HCT116 (cell line): ENCODE data around the gene HOXC12. TPM values are rescaled to one million over a fixed set of nuclear protein-coding genes. Genes with fewer than 3 reads are reported as not detected.

Source experiments
- ATAC-seq: fragments of 200-7000 bp; cut with Tn5 transposase; 2 replicates; pipeline ENCODE4 v1.9.1; 2020; ENCODE audit warnings: mild to moderate bottlenecking, moderate library complexity
- BruUV-seq: library from RNA; stranded (reverse); fragments of 400-500 nt; replicated peaks from 2 replicates; lab custom pipeline; 2021; lab: Mats Ljungman, UMichigan
- CTCF ChIA-PET: fragments of 300-600 bp; sonication (Branson Sonifier 250); formaldehyde crosslinking; loops from one replicate; lab custom pipeline; 2021; ENCODE audit warnings: antibody characterized with exemption; lab: Charles Lee
- POLR2A ChIA-PET: fragments of 300-600, 350-600 bp; sonication (Branson Sonifier 250); formaldehyde crosslinking; loops from one replicate; lab custom pipeline; 2021; ENCODE audit warnings: antibody characterized with exemption; lab: Charles Lee
- RAD21 ChIA-PET, 2 experiments: fragments of 300-600 bp; sonication (Branson Sonifier 250); formaldehyde crosslinking; loops; one replicate each; lab custom pipeline; 2023; ENCODE audit warnings: low total read pairs in 2 of 2; ENCODE audit not compliant: uncharacterized antibody in 2 of 2, unreplicated experiment in 2 of 2, low non-redundant PET in 1 of 2; lab: Charles Lee
- DNase-seq: peaks from one replicate; pipeline ENCODE4 v3.0.0-alpha.2; 2010; ENCODE audit warnings: low read depth, low spot score
- H2AFZ ChIP-seq: fragments of 200-600 bp; shearing (Covaris generic), sonication (generic); 2 replicates; pipeline ENCODE4 v1.6.1; 2017; ENCODE audit warnings: low read depth, mixed run types, mixed read lengths, antibody characterized with exemption, low read length; ENCODE audit not compliant: poor library complexity, severe bottlenecking
- H3K27ac ChIP-seq: 2 replicates; pipeline ENCODE4 v1.5.1; 2012; ENCODE audit warnings: low read depth, low read length
- H3K27me3 ChIP-seq: fragments of 200-600 bp; sonication (generic); 2 replicates; pipeline ENCODE4 v1.6.1; 2016; ENCODE audit warnings: mixed run types, low read length, mixed read lengths; ENCODE audit not compliant: insufficient read depth
- H3K36me3 ChIP-seq, 2 experiments: fragments of 200-500 bp in 1 of 2; fragments of 200-600 bp in 1 of 2; sonication (Bioruptor generic) in 1 of 2; sonication (generic) in 1 of 2; 2 replicates each; pipeline versions ENCODE4 v1.5.1 to v1.6.1; 2014 to 2016; ENCODE audit warnings: low read length in 2 of 2, inconsistent platforms in 1 of 2, mixed read lengths in 1 of 2, mixed run types in 1 of 2; ENCODE audit not compliant: insufficient read depth in 2 of 2, control insufficient read depth in 1 of 2
- H3K4me1 ChIP-seq, 2 experiments: fragments of 200-600 bp in 1 of 2; sonication (generic) in 1 of 2; 2 replicates each; pipeline versions ENCODE4 v1.5.1 to v1.6.1; 2012 to 2017; ENCODE audit warnings: low read length in 2 of 2, inconsistent platforms in 1 of 2, mild to moderate bottlenecking in 1 of 2, mixed read lengths in 1 of 2, mixed run types in 1 of 2, moderate library complexity in 1 of 2; ENCODE audit not compliant: insufficient read depth in 2 of 2, control insufficient read depth in 1 of 2
- H3K4me2 ChIP-seq: fragments of 200-600 bp; sonication (generic); 2 replicates; pipeline ENCODE4 v1.6.1; 2017; ENCODE audit warnings: mixed run types, low read length, mixed read lengths
- H3K4me3 ChIP-seq, 2 experiments: fragments of 200-600 bp in 1 of 2; sonication (generic) in 1 of 2; replicated peaks in 1 of 2; 2 replicates each; pipeline ENCODE4 v1.5.1; 2011 to 2016; ENCODE audit warnings: low read length in 2 of 2, control low read depth in 1 of 2, low read depth in 1 of 2, mild to moderate bottlenecking in 1 of 2, mixed read lengths in 1 of 2, mixed run types in 1 of 2
- H3K79me2 ChIP-seq: fragments of 200-600 bp; sonication (generic); 2 replicates; pipeline ENCODE4 v1.6.1; 2017; ENCODE audit warnings: mild to moderate bottlenecking, mixed run types, low read length, moderate library complexity, mixed read lengths; ENCODE audit not compliant: insufficient read depth
- H3K9ac ChIP-seq: fragments of 200-600 bp; sonication (generic); 2 replicates; pipeline ENCODE4 v1.6.1; 2016; ENCODE audit warnings: low read length, mixed read lengths
- H3K9me2 ChIP-seq: fragments of 200-600 bp; sonication (generic), shearing (Covaris generic); 2 replicates; pipeline ENCODE4 v1.6.1; 2017; ENCODE audit warnings: mixed run types, mild to moderate bottlenecking, moderate library complexity; ENCODE audit not compliant: insufficient read depth
- H3K9me3 ChIP-seq, 2 experiments: fragments of 200-500 bp in 1 of 2; fragments of 200-600 bp in 1 of 2; sonication (Bioruptor generic) in 1 of 2; sonication (generic) in 1 of 2; 2 replicates each; pipeline ENCODE4 v1.6.1; 2014 to 2017; ENCODE audit warnings: low read length in 2 of 2, mixed read lengths in 2 of 2, inconsistent platforms in 1 of 2, low read depth in 1 of 2, mild to moderate bottlenecking in 1 of 2, mixed run types in 1 of 2, moderate library complexity in 1 of 2; ENCODE audit not compliant: control insufficient read depth in 1 of 2, insufficient read depth in 1 of 2
- H4K20me1 ChIP-seq: fragments of 200-600 bp; sonication (generic), shearing (Covaris generic); 2 replicates; pipeline ENCODE4 v1.6.1; 2017; ENCODE audit warnings: mixed run types, mild to moderate bottlenecking, moderate library complexity; ENCODE audit not compliant: insufficient read depth
- CBX3 ChIP-seq: IDR thresholded peaks from 2 replicates; pipeline ENCODE4 v1.6.1; 2012; ENCODE audit warnings: low read depth
- CTCF ChIP-seq, 3 experiments: fragments of 200-600 bp in 1 of 3; sonication (generic) in 1 of 3; IDR thresholded peaks in 2 of 3; conservative IDR thresholded peaks in 1 of 3; 2 replicates each; pipeline ENCODE4 v1.5.1; 2012 to 2017; ENCODE audit warnings: low read depth in 2 of 3, low read length in 2 of 3, antibody characterized with exemption in 1 of 3, borderline replicate concordance in 1 of 3, control low read depth in 1 of 3, mild to moderate bottlenecking in 1 of 3, mixed read lengths in 1 of 3, mixed run types in 1 of 3, moderate library complexity in 1 of 3; ENCODE audit not compliant: insufficient read depth in 1 of 3
- EGR1 ChIP-seq: IDR thresholded peaks from 2 replicates; pipeline ENCODE4 v1.6.1; 2012; ENCODE audit warnings: low read depth
- EZH2 ChIP-seq: fragments of 200-600 bp; sonication (generic); IDR thresholded peaks from 2 replicates; pipeline ENCODE4 v1.6.1; 2017; ENCODE audit warnings: antibody characterized with exemption, mixed run types
- EZH2phosphoT487 ChIP-seq: fragments of 200-600 bp; IDR thresholded peaks from 2 replicates; pipeline ENCODE4 v1.6.1; 2018; ENCODE audit warnings: antibody characterized with exemption, borderline replicate concordance
- FOSL1 ChIP-seq: IDR thresholded peaks from 2 replicates; pipeline ENCODE4 v1.6.1; 2012; ENCODE audit warnings: low read depth
- JUND ChIP-seq: IDR thresholded peaks from 2 replicates; pipeline ENCODE4 v1.6.1; 2012
- MAX ChIP-seq: IDR thresholded peaks from 2 replicates; pipeline ENCODE4 v1.6.1; 2012
- POLR2AphosphoS5 ChIP-seq: IDR thresholded peaks from 2 replicates; pipeline ENCODE4 v1.6.1; 2011; ENCODE audit warnings: mild to moderate bottlenecking, low read depth, low read length, moderate library complexity
- RAD21 ChIP-seq: IDR thresholded peaks from 2 replicates; pipeline ENCODE4 v1.6.1; 2012; ENCODE audit warnings: low read depth, mild to moderate bottlenecking
- SIN3A ChIP-seq: IDR thresholded peaks from 2 replicates; pipeline ENCODE4 v1.6.1; 2012; ENCODE audit warnings: low read depth
- SP1 ChIP-seq: IDR thresholded peaks from 2 replicates; pipeline ENCODE4 v1.6.1; 2012; ENCODE audit warnings: low read depth
- SRF ChIP-seq: IDR thresholded peaks from 2 replicates; pipeline ENCODE4 v1.6.1; 2012; ENCODE audit warnings: low read depth
- TCF7L2 ChIP-seq: IDR thresholded peaks from 2 replicates; pipeline ENCODE4 v1.7.0; 2011; ENCODE audit warnings: borderline replicate concordance, inconsistent platforms; ENCODE audit not compliant: insufficient read depth, insufficient read length; ENCODE audit errors: extremely low read depth
- YY1 ChIP-seq: IDR thresholded peaks from 2 replicates; pipeline ENCODE4 v1.6.1; 2011; ENCODE audit warnings: low read length, low read depth, moderate library complexity, mild to moderate bottlenecking; ENCODE audit not compliant: insufficient replicate concordance; ENCODE audit errors: extremely low read depth
- ZFX ChIP-seq: fragments of 450-650 bp; IDR thresholded peaks from 2 replicates; pipeline ENCODE4 v1.6.1; 2017
- intact Hi-C: fragments of 100-400 bp; cut with micrococcal nuclease; formaldehyde crosslinking; loops from 2 replicates; pipeline ENCODE4 v1.10.0; 2022
- total RNA-seq: library from RNA; stranded (reverse); gene quantifications from one replicate; pipeline ENCODE4 v1.2.1, GENCODE V29; 2021; ENCODE audit not compliant: unreplicated experiment

HOXC12 gene
- total RNA-seq, 1 experiment from 2014 or later: not detected

- no peaks in the 10 kb centered on the region for H3K27me3 ChIP-seq
- H3K9me3 ChIP-seq: no peaks in the 10 kb centered on the region
- TF ChIP-seq RAD21: no peak
- TF ChIP-seq MAX: 0 out of 2 replicates have a peak, but pooled peaks have one; percentile 33
- TF ChIP-seq, all 23 proteins: peak for 1
- Histone ChIP-seq H3K27ac (no peak overlapping the region), H3K9ac (peak overlapping the region; percentile 43), H3K36me3 (no peaks in the 10 kb centered on the region), H3K79me2 (no peaks in the 10 kb centered on the region), H3K4me3 (peak overlapping the region; percentile 36 to 49), H3K4me1 (peaks cover 12 to 15% of the 10 kb centered on the region in 2 experiments), H3K9me2 (no peaks in the 10 kb centered on the region), H2AFZ (peak overlapping the region; percentile 99), H4K20me1 (no peaks in the 10 kb centered on the region), H3K4me2 (peak overlapping the region; percentile 82)
- RAD21 ChIA-PET: no interaction called here
- BruUV-seq: no TSS peak
- POLR2A ChIA-PET: interaction anchor here (0.7 to 1.1 kb wide), 2 partner anchors 15 to 595 kb away, joined by 3 to 4 read pairs; partner anchors contain the start of gene HOXC13
- intact Hi-C loops: no loop called here
- DNase-seq: peak; percentile 13
- CTCF ChIA-PET: interaction anchor here (0.7 to 1.7 kb wide), 2 partner anchors 207 to 249 kb away, joined by 3 to 6 read pairs; no protein-coding TSS in a partner anchor
- peak; percentile 87 for ATAC-seq
These were observed 1.6 kb upstream of the HOXC12 start for GRCh38 chr12:53952871-53953734.

- Histone ChIP-seq H3K9ac (no peak overlapping the region), H3K9me2 (no peaks in the 10 kb centered on the region), H2AFZ (no peak overlapping the region), H3K27ac (no peak overlapping the region), H3K4me2 (peak overlapping the region; percentile 82), H3K36me3 (no peaks in the 10 kb centered on the region), H3K27me3 (no peaks in the 10 kb centered on the region), H3K4me1 (peaks cover 12 to 15% of the 10 kb centered on the region in 2 experiments), H3K9me3 (no peaks in the 10 kb centered on the region), H3K4me3 (no peak overlapping the region), H3K79me2 (no peaks in the 10 kb centered on the region), H4K20me1 (no peaks in the 10 kb centered on the region)
- DNase-seq: no peak
- ChIA-PET RAD21 (no interaction called here), CTCF (interaction anchor here (0.8 to 1.7 kb wide), 2 partner anchors 31 to 208 kb away, joined by 3 to 6 read pairs; partner anchors contain the start of gene HOXC10), POLR2A (interaction anchor here (1.1 kb wide), 1 partner anchor 16 kb away, joined by 4 read pairs; the partner anchor contains the start of gene HOXC13)
- no TSS peak for BruUV-seq
- ATAC-seq: no peak
- intact Hi-C loops: no loop called here
- no peak for TF ChIP-seq SRF
- no peak for TF ChIP-seq POLR2AphosphoS5
- no peak for TF ChIP-seq EZH2phosphoT487
- no peak for TF ChIP-seq CBX3
- no peak for TF ChIP-seq SIN3A
- no peak for TF ChIP-seq TCF7L2
- TF ChIP-seq YY1: no peak
- no peak for TF ChIP-seq JUND
- TF ChIP-seq RAD21: no peak
- no peak for TF ChIP-seq CTCF (IDR thresholded peaks at IDR 0.05 in 2 of 3, conservative IDR thresholded peaks at IDR 0.05 in 1 of 3; ENCODE audit: borderline replicate concordance in 1 of 3, insufficient read depth in 1 of 3, low read depth in 2 of 3, low read length in 2 of 3)
- no peak for TF ChIP-seq FOSL1
- TF ChIP-seq EZH2: no peak
- no peak for TF ChIP-seq EGR1
- TF ChIP-seq SP1: no peak
- no peak for TF ChIP-seq ZFX
These were observed 641 bp upstream of the HOXC12 start for GRCh38 chr12:53953831-53954693.
